ENCODE measurements around the gene CREB3L2.

DNA sequence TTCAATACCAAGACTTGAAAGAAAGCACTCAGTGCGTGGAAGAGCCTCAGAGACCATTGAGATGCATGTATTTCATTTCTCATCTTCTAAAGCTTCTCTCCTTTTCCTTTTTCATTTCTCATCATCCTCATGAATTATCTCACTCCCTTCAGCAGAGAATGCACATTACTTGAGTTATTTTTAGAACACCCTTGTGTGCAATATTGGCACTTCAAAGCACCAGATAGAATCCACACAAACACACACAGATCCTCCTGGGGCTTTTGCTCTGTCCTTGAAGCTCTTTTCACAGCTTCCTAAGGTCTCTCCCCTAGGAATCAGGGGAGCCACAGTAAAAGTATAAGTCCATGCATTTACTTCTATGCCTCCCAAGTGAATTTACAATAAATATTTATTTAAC lies 173.4 kb downstream of the CREB3L2 start:
- TF ChIP-seq, protein P1, sequence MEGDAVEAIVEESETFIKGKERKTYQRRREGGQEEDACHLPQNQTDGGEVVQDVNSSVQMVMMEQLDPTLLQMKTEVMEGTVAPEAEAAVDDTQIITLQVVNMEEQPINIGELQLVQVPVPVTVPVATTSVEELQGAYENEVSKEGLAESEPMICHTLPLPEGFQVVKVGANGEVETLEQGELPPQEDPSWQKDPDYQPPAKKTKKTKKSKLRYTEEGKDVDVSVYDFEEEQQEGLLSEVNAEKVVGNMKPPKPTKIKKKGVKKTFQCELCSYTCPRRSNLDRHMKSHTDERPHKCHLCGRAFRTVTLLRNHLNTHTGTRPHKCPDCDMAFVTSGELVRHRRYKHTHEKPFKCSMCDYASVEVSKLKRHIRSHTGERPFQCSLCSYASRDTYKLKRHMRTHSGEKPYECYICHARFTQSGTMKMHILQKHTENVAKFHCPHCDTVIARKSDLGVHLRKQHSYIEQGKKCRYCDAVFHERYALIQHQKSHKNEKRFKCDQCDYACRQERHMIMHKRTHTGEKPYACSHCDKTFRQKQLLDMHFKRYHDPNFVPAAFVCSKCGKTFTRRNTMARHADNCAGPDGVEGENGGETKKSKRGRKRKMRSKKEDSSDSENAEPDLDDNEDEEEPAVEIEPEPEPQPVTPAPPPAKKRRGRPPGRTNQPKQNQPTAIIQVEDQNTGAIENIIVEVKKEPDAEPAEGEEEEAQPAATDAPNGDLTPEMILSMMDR (IDR thresholded peaks at IDR 0.05) = no peak
- no peak for TF ChIP-seq POLR2A (IDR thresholded peaks at IDR 0.05)

Measured in adrenal gland (tissue), 5 donors.